HEK293T (cell line): ENCODE measurements around the gene DMKN.

Source experiments
- CTCF ChIA-PET: fragments of 350-600 bp; formaldehyde crosslinking; extraction: SDS; loops from one replicate; lab custom pipeline; 2021; ENCODE audit warnings: antibody characterized with exemption, inconsistent platforms; lab: Yijun Ruan, JAX
- POLR2A ChIA-PET: fragments of 350-600 bp; formaldehyde crosslinking; extraction: SDS; loops from one replicate; lab custom pipeline; 2020; ENCODE audit warnings: antibody characterized with exemption, inconsistent platforms; lab: Yijun Ruan, JAX
- DNase-seq: peaks from one replicate; pipeline ENCODE4 v3.0.0; 2012; ENCODE audit warnings: mixed read lengths; ENCODE audit errors: extremely low spot score
- ARNT ChIP-seq: fragments of 450-650 bp; IDR thresholded peaks from 2 replicates; pipeline ENCODE4 v1.6.1; 2017; ENCODE audit warnings: mild to moderate bottlenecking
- BHLHE40 ChIP-seq: fragments of 450-650 bp; IDR thresholded peaks from 2 replicates; pipeline ENCODE4 v1.6.1; 2016; ENCODE audit warnings: mild to moderate bottlenecking, moderate library complexity, borderline replicate concordance
- CTBP1 ChIP-seq: fragments of 450-650 bp; IDR thresholded peaks from 2 replicates; pipeline ENCODE4 v1.6.1; 2016; ENCODE audit warnings: borderline replicate concordance
- ELF4 ChIP-seq: fragments of 450-650 bp; IDR thresholded peaks from 2 replicates; pipeline ENCODE4 v1.6.1; 2017; ENCODE audit warnings: antibody characterized with exemption
- FOXA1 ChIP-seq: fragments of 450-650 bp; IDR thresholded peaks from 2 replicates; pipeline ENCODE4 v1.6.1; 2016; ENCODE audit warnings: mild to moderate bottlenecking
- FOXK2 ChIP-seq: fragments of 450-650 bp; IDR thresholded peaks from 2 replicates; pipeline ENCODE4 v1.6.1; 2016; ENCODE audit warnings: mild to moderate bottlenecking
- FOXM1 ChIP-seq: fragments of 450-650 bp; IDR thresholded peaks from 2 replicates; pipeline ENCODE4 v1.6.1; 2017; ENCODE audit warnings: mild to moderate bottlenecking, borderline replicate concordance
- HDGF ChIP-seq: fragments of 450-650 bp; IDR thresholded peaks from 2 replicates; pipeline ENCODE4 v1.6.1; 2017; ENCODE audit warnings: antibody characterized with exemption, borderline replicate concordance
- L3MBTL2 ChIP-seq: fragments of 450-650 bp; conservative IDR thresholded peaks from 2 replicates; pipeline ENCODE4 v1.6.1; 2016; ENCODE audit warnings: mild to moderate bottlenecking
- LEF1 ChIP-seq: fragments of 450-650 bp; IDR thresholded peaks from 2 replicates; pipeline ENCODE4 v1.6.1; 2017; ENCODE audit warnings: mild to moderate bottlenecking, borderline replicate concordance
- NFRKB ChIP-seq: fragments of 450-650 bp; IDR thresholded peaks from 2 replicates; pipeline ENCODE4 v1.6.1; 2016; ENCODE audit warnings: mild to moderate bottlenecking, moderate library complexity
- SP1 ChIP-seq: fragments of 450-650 bp; IDR thresholded peaks from 2 replicates; pipeline ENCODE4 v1.6.1; 2017
- SUZ12 ChIP-seq: fragments of 450-650 bp; IDR thresholded peaks from 2 replicates; pipeline ENCODE4 v1.6.1; 2016; ENCODE audit warnings: mild to moderate bottlenecking
- TARDBP ChIP-seq: fragments of 450-650 bp; IDR thresholded peaks from 2 replicates; pipeline ENCODE4 v1.6.1; 2016
- ZNF384 ChIP-seq: fragments of 450-650 bp; IDR thresholded peaks from 2 replicates; pipeline ENCODE4 v1.6.1; 2016
- TF ChIP-seq, protein P1 (sequence below): fragments of 450-650 bp; IDR thresholded peaks from 2 replicates; pipeline ENCODE4 v1.6.1; 2016

Gene DMKN

DNA sequence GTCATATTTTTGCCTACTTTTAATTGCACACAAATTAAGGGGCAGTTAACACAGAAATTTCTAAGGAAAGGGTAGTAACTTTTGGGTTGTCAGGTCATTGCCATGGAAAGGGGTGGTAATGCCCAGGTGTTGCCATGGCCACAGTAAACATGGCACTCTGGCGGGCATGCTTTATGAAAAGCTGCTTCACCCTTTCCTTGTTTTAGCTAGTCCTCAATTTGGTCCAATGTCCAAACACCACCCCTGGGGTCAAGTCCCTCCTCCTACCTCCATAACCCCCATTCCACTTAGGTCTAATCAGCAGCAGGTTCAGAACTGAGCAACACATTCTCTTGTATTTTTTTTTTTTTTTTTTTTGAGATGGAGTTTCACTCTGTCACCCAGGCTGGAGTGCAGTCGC lies 58.8 kb downstream of the DMKN start:
- CTCF ChIA-PET, result no interaction called here
- POLR2A ChIA-PET, result no interaction called here
- TF ChIP-seq FOXA1, result no peak
- no peak for TF ChIP-seq SP1
- no peak for TF ChIP-seq BHLHE40
- TF ChIP-seq NFRKB, result no peak
- no peak for TF ChIP-seq HDGF
- no peak for TF ChIP-seq ARNT
- no peak for TF ChIP-seq CTBP1
- TF ChIP-seq, protein P1, sequence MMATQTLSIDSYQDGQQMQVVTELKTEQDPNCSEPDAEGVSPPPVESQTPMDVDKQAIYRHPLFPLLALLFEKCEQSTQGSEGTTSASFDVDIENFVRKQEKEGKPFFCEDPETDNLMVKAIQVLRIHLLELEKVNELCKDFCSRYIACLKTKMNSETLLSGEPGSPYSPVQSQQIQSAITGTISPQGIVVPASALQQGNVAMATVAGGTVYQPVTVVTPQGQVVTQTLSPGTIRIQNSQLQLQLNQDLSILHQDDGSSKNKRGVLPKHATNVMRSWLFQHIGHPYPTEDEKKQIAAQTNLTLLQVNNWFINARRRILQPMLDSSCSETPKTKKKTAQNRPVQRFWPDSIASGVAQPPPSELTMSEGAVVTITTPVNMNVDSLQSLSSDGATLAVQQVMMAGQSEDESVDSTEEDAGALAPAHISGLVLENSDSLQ, result no peak
- TF ChIP-seq ELF4, result no peak
- no peak for TF ChIP-seq FOXK2
- TF ChIP-seq FOXM1, result no peak
- no peak for TF ChIP-seq SUZ12
- no peak for TF ChIP-seq L3MBTL2
- no peak for TF ChIP-seq ZNF384
- no peak for TF ChIP-seq TARDBP
- no peak for DNase-seq

DNA sequence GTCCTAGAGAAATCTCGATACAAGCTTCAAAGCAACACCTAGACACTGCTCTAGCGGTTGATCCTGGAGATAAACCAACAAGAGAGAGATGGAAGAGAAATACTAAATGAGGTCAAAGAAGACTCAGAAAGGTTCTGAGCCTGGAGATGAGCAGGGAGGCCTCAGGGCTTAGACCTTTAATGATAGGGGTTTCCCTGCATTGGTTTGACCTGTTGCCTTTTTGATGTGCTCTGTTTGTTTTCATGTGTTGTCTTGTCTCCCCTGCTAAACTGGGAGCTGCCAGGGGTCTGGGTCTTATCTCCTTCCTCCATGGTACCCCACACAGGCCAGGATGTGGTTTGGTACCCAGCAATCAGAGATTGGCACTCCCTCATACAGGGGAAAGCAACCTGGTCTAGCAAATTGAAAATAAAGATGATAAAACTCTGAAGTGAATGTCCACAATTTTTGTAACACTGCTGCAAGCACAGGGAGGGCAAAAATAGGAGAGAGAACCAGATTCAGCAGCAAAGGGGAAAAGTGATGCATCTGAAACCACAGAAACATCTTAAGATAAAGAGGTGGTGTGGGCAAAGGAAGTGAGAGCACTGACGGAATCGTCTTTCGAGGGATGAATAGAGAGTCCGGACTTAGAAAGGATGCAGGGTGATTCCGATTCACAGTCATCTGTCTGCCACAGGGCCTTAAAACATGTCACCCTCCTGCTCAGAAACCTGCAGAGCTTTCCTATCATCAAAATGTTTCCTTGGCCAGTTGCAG lies 61.9 kb downstream of the DMKN start:
- CTCF ChIA-PET, result interaction anchor here (1.7 kb wide), 1 partner anchor 17 kb away, joined by 3 read pairs; no protein-coding TSS in a partner anchor
- TF ChIP-seq SP1, result no peak
- no peak for TF ChIP-seq FOXA1
- TF ChIP-seq FOXK2, result no peak
- no peak for TF ChIP-seq NFRKB
- no peak for TF ChIP-seq ZNF384
- TF ChIP-seq BHLHE40, result no peak
- TF ChIP-seq SUZ12, result no peak
- TF ChIP-seq LEF1, result no peak
- TF ChIP-seq ARNT, result no peak
- TF ChIP-seq, protein P1, result no peak
- no peak for TF ChIP-seq HDGF
- no peak for TF ChIP-seq L3MBTL2
- TF ChIP-seq CTBP1, result no peak
- no peak for TF ChIP-seq TARDBP
- TF ChIP-seq FOXM1, result no peak
- TF ChIP-seq ELF4, result no peak
- DNase-seq, result no peak
- POLR2A ChIA-PET, result no interaction called here

DNA sequence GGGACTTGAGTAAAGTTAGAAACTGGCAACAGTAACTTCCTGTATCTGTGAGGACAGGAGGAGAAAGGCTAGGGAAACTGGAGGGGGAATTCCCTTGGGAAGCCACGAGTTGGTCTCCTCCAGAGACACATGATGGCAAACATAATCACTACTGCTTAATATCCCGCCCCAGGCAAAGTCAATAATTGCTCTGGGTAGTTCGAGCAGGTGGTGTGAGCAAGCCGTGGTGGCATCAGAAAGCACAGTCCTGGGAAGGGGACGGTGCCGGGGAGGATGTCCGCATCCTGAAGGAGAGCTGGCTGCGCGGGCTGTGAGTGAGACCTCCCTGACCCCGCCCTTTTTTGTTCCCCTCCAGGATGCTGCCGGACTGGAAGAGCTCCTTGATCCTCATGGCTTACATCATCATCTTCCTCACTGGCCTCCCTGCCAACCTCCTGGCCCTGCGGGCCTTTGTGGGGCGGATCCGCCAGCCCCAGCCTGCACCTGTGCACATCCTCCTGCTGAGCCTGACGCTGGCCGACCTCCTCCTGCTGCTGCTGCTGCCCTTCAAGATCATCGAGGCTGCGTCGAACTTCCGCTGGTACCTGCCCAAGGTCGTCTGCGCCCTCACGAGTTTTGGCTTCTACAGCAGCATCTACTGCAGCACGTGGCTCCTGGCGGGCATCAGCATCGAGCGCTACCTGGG lies 63.9 kb downstream of the DMKN start:
- DNase-seq, result no peak
- CTCF ChIA-PET, result no interaction called here
- no peak for TF ChIP-seq FOXK2
- TF ChIP-seq SP1, result no peak
- TF ChIP-seq ZNF384, result no peak
- no peak for TF ChIP-seq ARNT
- TF ChIP-seq, protein P1, result no peak
- TF ChIP-seq FOXA1, result no peak
- TF ChIP-seq NFRKB, result no peak
- no peak for TF ChIP-seq L3MBTL2
- TF ChIP-seq LEF1, result no peak
- no peak for TF ChIP-seq TARDBP
- POLR2A ChIA-PET, result no interaction called here

DNA sequence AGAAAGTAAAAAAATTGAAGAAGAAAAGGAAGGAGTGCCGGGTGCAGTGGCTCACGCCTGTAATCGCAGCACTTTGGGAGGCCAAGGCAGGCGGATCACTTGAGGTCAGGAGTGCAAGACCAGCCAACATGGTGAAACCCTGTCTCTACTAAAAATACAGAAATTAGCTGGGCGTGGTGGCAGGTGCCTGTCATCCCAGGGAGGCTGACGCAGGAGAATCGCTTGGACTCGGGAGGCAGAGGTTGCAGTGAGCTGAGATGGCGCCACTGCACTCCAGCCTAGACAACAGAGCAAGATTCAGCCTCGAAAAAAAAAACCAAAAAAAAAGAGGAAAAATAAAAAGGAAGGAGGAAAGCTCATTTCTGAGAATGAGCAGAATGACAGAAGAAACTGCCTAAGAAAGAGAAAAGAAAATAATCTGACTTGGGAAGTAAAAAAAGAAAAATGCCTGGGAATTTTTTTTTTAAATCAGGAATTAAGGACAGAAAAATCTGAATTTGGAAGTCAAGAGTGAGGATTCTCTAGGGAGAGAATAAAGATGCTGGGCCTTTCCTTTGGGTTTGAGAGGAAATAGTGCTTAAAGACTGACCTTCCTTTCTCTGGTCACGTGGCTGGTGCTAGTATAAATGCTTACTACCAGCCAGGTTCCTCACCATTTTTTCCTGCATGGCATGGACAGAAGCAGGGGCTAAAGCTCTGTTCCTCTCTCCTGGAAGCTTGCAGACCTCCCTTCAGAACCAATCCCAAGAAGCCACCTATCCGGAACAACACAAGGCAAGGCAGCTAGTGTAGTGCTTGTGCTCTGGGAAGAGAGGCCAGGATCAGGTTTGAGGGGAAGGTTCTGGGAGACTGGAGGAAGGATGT lies 65.6 kb downstream of the DMKN start, which contains the start of gene FFAR2:
FFAR2 (plus strand) TSS at position 652 of the 864 bp plus-strand sequence. CDS start 1,458 bp downstream, outside the sequence.
- ChIA-PET CTCF (no interaction called here), POLR2A (no interaction called here)
- TF ChIP-seq, protein P1, result no peak
- TF ChIP-seq HDGF (no peak), SP1 (no peak)
- no peak for DNase-seq
